Erythroblast (primary cell): ENCODE measurements around the gene HSPA6.

Experiments
- GATA1 ChIP-seq: IDR thresholded peaks from 2 replicates; pipeline ENCODE4 v1.6.1; 2011; ENCODE audit warnings: low read depth, mild to moderate bottlenecking, control low read depth, low read length, moderate library complexity
- POLR2A ChIP-seq: IDR thresholded peaks from 2 replicates; pipeline ENCODE4 v1.6.1; 2011; ENCODE audit warnings: mild to moderate bottlenecking, low read length

DNA sequence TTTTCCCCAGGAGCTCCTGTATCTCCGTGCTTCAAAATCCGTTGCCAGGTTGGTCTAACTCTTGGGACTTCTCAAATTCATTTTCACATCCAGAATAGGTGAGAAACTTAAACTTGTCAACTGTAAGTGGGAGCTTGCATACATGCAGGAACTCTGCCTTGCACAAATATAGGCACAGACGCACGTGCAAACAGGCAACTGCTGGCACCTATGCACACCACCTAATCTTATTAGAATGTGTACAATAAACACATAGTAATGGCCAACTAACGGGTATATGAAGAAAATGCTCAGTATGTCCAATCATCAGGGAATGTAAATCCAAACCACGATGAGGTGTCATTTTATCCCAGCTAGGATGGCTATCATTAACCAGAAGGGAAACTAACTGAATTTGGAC, 41.7 kb upstream of the HSPA6 start:
- no peak for TF ChIP-seq POLR2A
- no peak for TF ChIP-seq GATA1
